ENCODE measurements around the gene MLLT10. TPM values are rescaled to one million over a fixed set of nuclear protein-coding genes. Genes with fewer than 3 reads are reported as not detected.

MLLT10 gene
- total RNA-seq, 1 donor from 2014 or later = 15.8 TPM

GRCh38 chr10:21696302-21696701 lies 162.3 kb downstream of the MLLT10 start:
- H3K4me3 ChIP-seq (ENCODE audit: low read depth, low read length) = no peak overlapping the region
- DNase-seq (ENCODE audit: low read depth) = no peak
- TF ChIP-seq, protein P1, sequence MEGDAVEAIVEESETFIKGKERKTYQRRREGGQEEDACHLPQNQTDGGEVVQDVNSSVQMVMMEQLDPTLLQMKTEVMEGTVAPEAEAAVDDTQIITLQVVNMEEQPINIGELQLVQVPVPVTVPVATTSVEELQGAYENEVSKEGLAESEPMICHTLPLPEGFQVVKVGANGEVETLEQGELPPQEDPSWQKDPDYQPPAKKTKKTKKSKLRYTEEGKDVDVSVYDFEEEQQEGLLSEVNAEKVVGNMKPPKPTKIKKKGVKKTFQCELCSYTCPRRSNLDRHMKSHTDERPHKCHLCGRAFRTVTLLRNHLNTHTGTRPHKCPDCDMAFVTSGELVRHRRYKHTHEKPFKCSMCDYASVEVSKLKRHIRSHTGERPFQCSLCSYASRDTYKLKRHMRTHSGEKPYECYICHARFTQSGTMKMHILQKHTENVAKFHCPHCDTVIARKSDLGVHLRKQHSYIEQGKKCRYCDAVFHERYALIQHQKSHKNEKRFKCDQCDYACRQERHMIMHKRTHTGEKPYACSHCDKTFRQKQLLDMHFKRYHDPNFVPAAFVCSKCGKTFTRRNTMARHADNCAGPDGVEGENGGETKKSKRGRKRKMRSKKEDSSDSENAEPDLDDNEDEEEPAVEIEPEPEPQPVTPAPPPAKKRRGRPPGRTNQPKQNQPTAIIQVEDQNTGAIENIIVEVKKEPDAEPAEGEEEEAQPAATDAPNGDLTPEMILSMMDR (conservative IDR thresholded peaks at IDR 0.05; ENCODE audit: low read depth, low read length) = no peak

- no peak for DNase-seq (ENCODE audit: low read depth)
- no peak overlapping the region for H3K4me3 ChIP-seq (ENCODE audit: low read depth, low read length)
- TF ChIP-seq, protein P1 (conservative IDR thresholded peaks at IDR 0.05; ENCODE audit: low read depth, low read length) = no peak
These were observed 165.5 kb downstream of the MLLT10 start for GRCh38 chr10:21699575-21699974.

DNA sequence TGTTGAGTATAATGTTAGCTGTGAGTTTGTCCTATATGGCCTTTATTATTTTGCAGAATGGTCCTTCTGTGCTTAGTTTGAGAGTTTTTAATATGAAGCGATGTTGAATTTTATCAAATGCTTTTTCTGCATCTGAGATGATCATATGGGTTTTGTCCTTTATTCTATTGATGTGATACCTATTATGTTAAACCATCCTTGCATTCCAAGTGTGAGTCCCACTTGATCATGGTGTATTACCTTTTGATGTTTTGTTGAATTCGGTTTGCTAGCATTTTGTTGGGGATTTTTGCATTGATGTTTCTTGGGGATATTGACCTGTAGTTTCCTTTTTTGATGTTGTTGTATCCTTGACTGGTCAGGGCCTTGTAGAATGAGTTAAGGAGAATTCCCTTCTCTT lies 166.4 kb downstream of the MLLT10 start:
- TF ChIP-seq, protein P1 (conservative IDR thresholded peaks at IDR 0.05; ENCODE audit: low read depth, low read length) = no peak
- DNase-seq (ENCODE audit: low read depth) = no peak
- no peak overlapping the region for H3K4me3 ChIP-seq (ENCODE audit: low read depth, low read length)

DNA sequence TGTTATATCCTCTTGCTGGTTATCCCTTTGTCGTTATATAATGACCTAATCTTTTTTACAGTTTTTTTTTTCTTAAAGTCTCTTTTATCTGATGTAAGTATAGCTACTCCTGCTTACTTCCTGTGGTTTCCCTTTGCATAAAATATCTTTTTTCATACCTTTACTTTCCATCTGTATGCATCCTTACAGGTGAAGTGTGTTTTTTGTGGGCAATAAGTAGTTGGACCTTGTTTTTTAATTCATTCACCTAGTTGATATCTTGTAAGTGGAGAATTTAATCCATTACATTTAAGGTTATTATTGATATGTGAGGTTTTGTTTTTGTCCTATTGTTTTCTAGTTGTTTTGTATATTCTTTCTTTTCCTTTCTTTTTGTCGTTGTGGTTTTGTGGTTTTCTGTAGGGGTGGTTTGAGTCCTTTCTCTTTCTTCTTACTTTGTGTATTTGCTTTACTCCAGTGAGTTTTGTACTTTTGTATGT lies 168.6 kb downstream of the MLLT10 start:
- H3K4me3 ChIP-seq (ENCODE audit: low read depth, low read length) = no peak overlapping the region
- TF ChIP-seq, protein P1 (conservative IDR thresholded peaks at IDR 0.05; ENCODE audit: low read depth, low read length) = no peak
- no peak for DNase-seq (ENCODE audit: low read depth)

DNA sequence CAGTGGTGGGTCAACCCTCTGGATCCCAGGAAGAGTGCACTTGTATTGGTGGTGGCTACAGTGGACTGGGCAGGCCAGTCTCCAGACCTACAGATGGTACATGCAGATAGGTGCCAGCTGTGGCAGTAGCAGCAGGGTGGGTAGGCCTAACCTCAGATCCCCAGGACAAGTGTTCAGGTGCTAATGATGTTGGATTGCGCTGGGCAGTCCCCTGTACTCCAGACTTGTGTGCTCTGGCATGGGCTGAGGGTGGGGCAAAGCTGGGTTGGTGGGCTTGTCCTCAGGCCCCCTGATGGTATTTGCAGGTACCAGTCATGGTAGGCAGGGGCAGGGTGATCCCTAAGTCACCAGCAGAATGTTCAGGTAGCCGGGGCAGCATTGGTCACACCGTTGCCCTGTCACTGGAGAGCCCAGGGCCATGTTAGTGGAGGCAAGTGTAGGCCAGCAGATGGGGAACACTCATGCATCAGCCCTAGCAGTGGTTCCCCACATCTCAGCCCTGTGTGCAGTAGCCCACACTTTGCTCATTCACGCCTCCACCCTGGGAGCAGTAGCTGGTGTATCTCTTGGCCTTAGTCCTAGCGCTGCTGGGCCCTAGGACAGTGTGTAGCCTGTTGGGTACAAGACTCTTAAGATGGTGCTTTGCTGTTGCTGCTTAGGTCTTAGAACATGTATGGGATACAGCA lies 171.3 kb downstream of the MLLT10 start:
- DNase-seq (ENCODE audit: low read depth) = no peak
- H3K4me3 ChIP-seq (ENCODE audit: low read depth, low read length) = no peak overlapping the region
- TF ChIP-seq, protein P1 (conservative IDR thresholded peaks at IDR 0.05; ENCODE audit: low read depth, low read length) = no peak

GRCh38 chr10:21705828-21706176 lies 171.8 kb downstream of the MLLT10 start:
- TF ChIP-seq, protein P1 (conservative IDR thresholded peaks at IDR 0.05; ENCODE audit: low read depth, low read length) = no peak
- no peak for DNase-seq (ENCODE audit: low read depth)
- no peak overlapping the region for H3K4me3 ChIP-seq (ENCODE audit: low read depth, low read length)

DNA sequence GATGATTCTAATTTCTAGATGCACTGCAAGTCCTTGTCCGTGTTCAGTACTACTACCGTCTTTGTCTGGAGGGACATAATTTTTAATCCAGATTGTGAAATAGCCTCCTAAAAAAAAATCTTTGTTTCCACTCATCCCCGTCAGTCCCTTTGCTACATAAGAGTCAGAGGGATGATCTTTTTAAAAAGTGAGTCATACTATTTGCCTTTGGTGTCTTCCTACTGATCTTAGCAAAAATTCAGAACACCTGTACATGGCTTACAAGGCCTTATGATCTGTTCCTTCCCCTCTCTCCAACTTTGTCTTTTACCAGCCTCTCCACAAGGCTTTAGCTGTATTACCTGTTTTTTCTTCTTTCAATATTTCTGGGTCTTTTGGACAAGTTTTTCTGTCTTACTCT lies 173.5 kb downstream of the MLLT10 start:
- TF ChIP-seq, protein P1 (conservative IDR thresholded peaks at IDR 0.05; ENCODE audit: low read depth, low read length) = no peak
- no peak for DNase-seq (ENCODE audit: low read depth)
- no peak overlapping the region for H3K4me3 ChIP-seq (ENCODE audit: low read depth, low read length)
